ENCODE results near the gene SERPINA6.

GRCh38 chr14:94345344-94346064 lies 22.4 kb upstream of the SERPINA6 start:
- TF ChIP-seq, protein P1, sequence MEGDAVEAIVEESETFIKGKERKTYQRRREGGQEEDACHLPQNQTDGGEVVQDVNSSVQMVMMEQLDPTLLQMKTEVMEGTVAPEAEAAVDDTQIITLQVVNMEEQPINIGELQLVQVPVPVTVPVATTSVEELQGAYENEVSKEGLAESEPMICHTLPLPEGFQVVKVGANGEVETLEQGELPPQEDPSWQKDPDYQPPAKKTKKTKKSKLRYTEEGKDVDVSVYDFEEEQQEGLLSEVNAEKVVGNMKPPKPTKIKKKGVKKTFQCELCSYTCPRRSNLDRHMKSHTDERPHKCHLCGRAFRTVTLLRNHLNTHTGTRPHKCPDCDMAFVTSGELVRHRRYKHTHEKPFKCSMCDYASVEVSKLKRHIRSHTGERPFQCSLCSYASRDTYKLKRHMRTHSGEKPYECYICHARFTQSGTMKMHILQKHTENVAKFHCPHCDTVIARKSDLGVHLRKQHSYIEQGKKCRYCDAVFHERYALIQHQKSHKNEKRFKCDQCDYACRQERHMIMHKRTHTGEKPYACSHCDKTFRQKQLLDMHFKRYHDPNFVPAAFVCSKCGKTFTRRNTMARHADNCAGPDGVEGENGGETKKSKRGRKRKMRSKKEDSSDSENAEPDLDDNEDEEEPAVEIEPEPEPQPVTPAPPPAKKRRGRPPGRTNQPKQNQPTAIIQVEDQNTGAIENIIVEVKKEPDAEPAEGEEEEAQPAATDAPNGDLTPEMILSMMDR (IDR thresholded peaks at IDR 0.05; ENCODE audit: borderline replicate concordance, extremely low read depth, low read length, poor library complexity, severe bottlenecking), result no peak
- TF ChIP-seq EZH2 (IDR thresholded peaks at IDR 0.05; ENCODE audit: borderline replicate concordance, low read depth, low read length, severe bottlenecking), result no peak

Data from DND-41 (cell line).